ENCODE measurements around the gene LST1. TPM values are rescaled to one million over a fixed set of nuclear protein-coding genes. Genes with fewer than 3 reads are reported as not detected.

LST1 gene
- total and polyA plus RNA-seq, 2 donors (not counting 1 experiment from before 2014, with no cell fraction given): 7.4 to 30.5 TPM

- ATAC-seq (ENCODE audit: low read depth) (no peak), DNase-seq (no peak)
- intact Hi-C loops (cut with micrococcal nuclease): no loop called here
- no peaks in the 10 kb centered on the region for H3K27me3 Mint-ChIP-seq
- no peaks in the 10 kb centered on the region for H3K27me3 ChIP-seq (replicated peaks in 1 of 4; ENCODE audit: control extremely low read depth in 1 of 4, control insufficient read depth in 3 of 4, insufficient read depth in 4 of 4, low read length in 3 of 4)
- no peak overlapping the region for H2AFZ ChIP-seq (ENCODE audit: insufficient read depth, low read depth, low read length, poor library complexity, severe bottlenecking)
- ChIA-PET POLR2A (interaction anchor here (2.0 kb wide), 1 partner anchor 18 kb away, joined by 6 read pairs; the partner anchor contains the start of gene BAG6), CTCF (interaction anchor here (1.1 to 1.4 kb wide), 2 partner anchors 36 to 83 kb away, joined by 3 to 4 read pairs; no protein-coding TSS in a partner anchor)
- no peaks in the 10 kb centered on the region for H3K4me1 ChIP-seq (ENCODE audit: control insufficient read depth in 2 of 2, insufficient read depth in 2 of 2, low read length in 2 of 2)
- H3K9ac ChIP-seq (ENCODE audit: low read length): no peak overlapping the region
- no peaks in the 10 kb centered on the region for H3K4me1 Mint-ChIP-seq
- no peak overlapping the region for H3K27ac Mint-ChIP-seq
- H3K79me2 ChIP-seq (ENCODE audit: control insufficient read depth, insufficient read depth, low read length): peaks cover 6% of the 10 kb centered on the region
- TF ChIP-seq CTCF (IDR thresholded peaks at IDR 0.05): no peak
- no peak for TF ChIP-seq EZH2 (IDR thresholded peaks at IDR 0.05; ENCODE audit: borderline replicate concordance, insufficient read depth, low read depth, low read length, poor library complexity, severe bottlenecking)
- no peak overlapping the region for H3K4me3 ChIP-seq (ENCODE audit: control extremely low read depth in 1 of 5, extremely low read depth in 1 of 5, insufficient read depth in 1 of 5, low read depth in 2 of 5, low read length in 4 of 5)
- WGBS (ENCODE audit: insufficient coverage): 100% methylated on average over 1 of the region's 3 CpGs
- H3K9me3 ChIP-seq (ENCODE audit: control extremely low read depth in 1 of 3, control insufficient read depth in 2 of 3, insufficient read depth in 1 of 3, low read length in 2 of 3): no peaks in the 10 kb centered on the region
- H3K4me2 ChIP-seq (replicated peaks; ENCODE audit: low read depth, low read length, poor library complexity, severe bottlenecking): no peak overlapping the region
- H3K27ac ChIP-seq (ENCODE audit: low read length in 2 of 2): no peak overlapping the region
- H3K4me3 Mint-ChIP-seq: no peak overlapping the region
- H3K36me3 ChIP-seq (replicated peaks in 1 of 2; ENCODE audit: control extremely low read depth in 1 of 2, control insufficient read depth in 1 of 2, extremely low read depth in 1 of 2, insufficient read depth in 2 of 2, low read length in 1 of 2): peaks cover 7 to 87% of the 10 kb centered on the region in 2 experiments
- peaks cover 34% of the 10 kb centered on the region for H4K20me1 ChIP-seq (ENCODE audit: control insufficient read depth, insufficient read depth, low read length, poor library complexity, severe bottlenecking)
- H3K9me3 Mint-ChIP-seq (ENCODE audit: insufficient read depth): no peaks in the 10 kb centered on the region
Measured at GRCh38 chr6:31634131-31634530, 48.1 kb downstream of the LST1 start.

- Mint-ChIP-seq H3K9me3 (ENCODE audit: insufficient read depth) (no peaks in the 10 kb centered on the region), H3K27me3 (no peaks in the 10 kb centered on the region), H3K4me3 (no peak overlapping the region), H3K27ac (no peak overlapping the region), H3K4me1 (no peaks in the 10 kb centered on the region)
- H3K27me3 ChIP-seq (replicated peaks in 1 of 4; ENCODE audit: control extremely low read depth in 1 of 4, control insufficient read depth in 3 of 4, insufficient read depth in 4 of 4, low read length in 3 of 4): no peaks in the 10 kb centered on the region
- H3K9ac ChIP-seq (ENCODE audit: low read length): no peak overlapping the region
- H3K79me2 ChIP-seq (ENCODE audit: control insufficient read depth, insufficient read depth, low read length): peaks cover 6% of the 10 kb centered on the region
- ATAC-seq (ENCODE audit: low read depth) (no peak), DNase-seq (no peak)
- peaks cover 11 to 90% of the 10 kb centered on the region in 2 experiments for H3K36me3 ChIP-seq (replicated peaks in 1 of 2; ENCODE audit: control extremely low read depth in 1 of 2, control insufficient read depth in 1 of 2, extremely low read depth in 1 of 2, insufficient read depth in 2 of 2, low read length in 1 of 2)
- H3K9me3 ChIP-seq (ENCODE audit: control extremely low read depth in 1 of 3, control insufficient read depth in 2 of 3, insufficient read depth in 1 of 3, low read length in 2 of 3): no peaks in the 10 kb centered on the region
- H3K4me3 ChIP-seq (ENCODE audit: control extremely low read depth in 1 of 5, extremely low read depth in 1 of 5, insufficient read depth in 1 of 5, low read depth in 2 of 5, low read length in 4 of 5): no peak overlapping the region
- intact Hi-C loops (cut with micrococcal nuclease): no loop called here
- H3K27ac ChIP-seq (ENCODE audit: low read length in 2 of 2): no peak overlapping the region
- WGBS (ENCODE audit: insufficient coverage): 86% methylated on average over 11 of the region's 11 CpGs
- no peaks in the 10 kb centered on the region for H3K4me1 ChIP-seq (ENCODE audit: control insufficient read depth in 2 of 2, insufficient read depth in 2 of 2, low read length in 2 of 2)
- ChIA-PET POLR2A (interaction anchor here (2.0 kb wide), 1 partner anchor 17 kb away, joined by 6 read pairs; the partner anchor contains the start of gene BAG6), CTCF (interaction anchor here (0.8 to 1.1 kb wide), 2 partner anchors 36 to 84 kb away, joined by 3 to 5 read pairs; no protein-coding TSS in a partner anchor)
- peaks cover 27% of the 10 kb centered on the region for H4K20me1 ChIP-seq (ENCODE audit: control insufficient read depth, insufficient read depth, low read length, poor library complexity, severe bottlenecking)
- TF ChIP-seq CTCF (IDR thresholded peaks at IDR 0.05) (no peak), EZH2 (IDR thresholded peaks at IDR 0.05; ENCODE audit: borderline replicate concordance, insufficient read depth, low read depth, low read length, poor library complexity, severe bottlenecking) (no peak)
- H2AFZ ChIP-seq (ENCODE audit: insufficient read depth, low read depth, low read length, poor library complexity, severe bottlenecking): no peak overlapping the region
- no peak overlapping the region for H3K4me2 ChIP-seq (replicated peaks; ENCODE audit: low read depth, low read length, poor library complexity, severe bottlenecking)
Measured at GRCh38 chr6:31634969-31635575, 49.0 kb downstream of the LST1 start.

Measured in B cell (primary cell).